Activated T-helper 1 cell treated with Interleukin-2 at 50 U/mL for 16 hours (primary cell): ENCODE measurements around the gene RTP5.
A peak's percentile ranks its signal among the peaks of the same experiment; 100 is the strongest.

Experiments used
- DNase-seq: peaks from one replicate; pipeline ENCODE4 v3.0.0-alpha.2; 2020; ENCODE audit warnings: low read depth

RTP5 gene

DNA sequence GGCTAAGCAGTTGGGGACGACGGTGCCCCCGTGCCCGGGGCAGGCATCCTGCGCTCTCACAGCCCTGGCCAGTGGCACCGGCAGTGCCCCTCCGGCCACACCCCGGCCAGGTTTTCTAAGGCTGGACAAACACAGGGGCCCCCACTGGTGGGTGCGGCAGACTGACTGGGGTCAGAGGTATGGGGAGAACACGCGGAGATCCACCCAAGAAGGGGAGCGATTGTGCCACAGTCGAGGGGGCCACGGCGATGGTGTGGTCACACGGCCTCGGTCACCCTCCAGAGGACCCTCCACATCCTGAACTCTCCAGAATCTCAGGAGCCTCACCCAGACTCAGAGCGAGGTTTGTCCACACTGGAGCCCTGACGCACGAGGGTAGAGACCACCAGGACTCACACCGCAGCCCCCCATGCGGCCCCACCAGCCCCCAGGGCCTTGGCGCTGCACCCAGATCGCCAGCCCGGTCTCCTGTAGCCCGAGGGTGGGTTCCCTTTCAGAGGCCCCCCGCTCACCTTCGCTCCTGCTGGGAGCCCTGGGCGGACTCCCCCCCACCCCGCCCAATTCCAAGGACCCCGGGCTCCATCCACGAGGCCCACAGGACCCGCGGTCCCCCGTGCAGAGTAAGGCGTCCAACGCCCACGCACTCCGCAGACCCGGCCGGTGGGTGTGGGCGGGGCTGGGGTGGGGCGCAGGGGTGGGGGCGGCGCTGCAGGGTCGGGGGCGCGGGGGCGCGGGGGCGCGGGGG lies 26.0 kb upstream of the RTP5 start:
- DNase-seq: no peak

DNA sequence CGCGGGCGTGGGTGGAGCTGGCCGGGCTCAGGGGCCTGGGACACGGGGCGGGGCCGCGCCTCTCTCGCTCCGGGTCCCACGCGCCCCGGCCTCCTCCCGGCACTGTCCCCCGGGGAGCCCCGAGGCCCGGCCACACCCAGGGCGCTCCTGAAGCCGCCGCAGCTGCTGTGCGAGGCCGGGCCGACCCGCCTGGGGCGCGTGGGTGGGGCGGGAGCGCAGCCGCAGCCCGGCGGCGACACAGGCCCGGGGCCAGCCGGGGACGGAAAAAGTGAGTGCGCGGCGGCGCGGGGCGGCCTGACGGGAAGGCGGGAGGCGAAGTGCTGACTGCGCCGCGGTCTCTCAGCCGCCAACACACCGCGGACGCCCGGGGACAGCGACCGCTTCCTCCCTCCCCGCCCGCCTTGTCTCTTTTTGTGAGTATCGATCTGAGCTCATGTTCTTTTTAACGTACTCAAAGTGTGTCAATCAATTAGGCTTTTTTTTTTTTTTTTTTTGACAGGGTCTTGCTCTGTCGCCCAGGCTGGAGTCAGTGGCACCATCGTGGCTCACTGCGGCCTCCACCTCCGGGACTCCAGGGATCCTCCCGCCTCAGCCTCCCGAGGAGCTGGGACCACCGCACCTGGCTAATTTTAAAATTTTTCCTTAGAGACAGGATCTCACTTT lies 25.3 kb upstream of the RTP5 start:
- DNase-seq: peak; percentile 70

DNA sequence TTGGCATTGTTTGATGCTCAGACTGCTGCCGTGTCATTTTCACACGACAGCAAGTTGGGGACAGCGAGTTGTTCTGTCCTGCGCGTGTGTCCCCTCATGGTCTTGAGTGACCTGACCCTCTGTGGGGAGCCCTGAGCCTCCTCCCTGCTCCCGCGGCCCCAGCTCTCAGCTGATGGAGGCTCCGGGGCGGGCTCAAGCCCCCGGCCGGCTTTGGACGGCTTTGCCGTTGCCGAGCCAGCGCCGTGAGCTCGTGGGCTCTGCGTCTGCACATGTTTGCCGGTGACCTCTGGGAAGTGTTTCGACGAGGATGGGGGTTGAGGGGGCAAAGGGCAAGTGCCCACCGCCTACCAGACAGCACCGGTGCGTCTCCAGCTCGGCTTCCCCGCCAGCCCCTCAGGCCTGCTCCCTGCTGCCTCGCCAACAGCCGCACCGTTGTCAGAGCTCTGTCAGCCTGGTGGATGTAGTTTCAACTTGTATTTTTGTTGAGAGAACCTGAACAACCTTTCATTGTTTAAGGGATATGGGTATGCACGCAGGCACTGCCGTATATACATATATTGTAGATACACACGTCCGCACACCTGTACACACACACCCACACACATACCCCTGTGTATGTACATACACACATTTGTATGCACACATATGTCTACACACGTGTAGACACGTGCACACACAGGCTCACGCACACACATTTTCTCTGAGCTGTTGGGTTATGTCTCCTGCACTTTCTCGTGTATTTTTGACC lies 24.5 kb upstream of the RTP5 start:
- no peak for DNase-seq

DNA sequence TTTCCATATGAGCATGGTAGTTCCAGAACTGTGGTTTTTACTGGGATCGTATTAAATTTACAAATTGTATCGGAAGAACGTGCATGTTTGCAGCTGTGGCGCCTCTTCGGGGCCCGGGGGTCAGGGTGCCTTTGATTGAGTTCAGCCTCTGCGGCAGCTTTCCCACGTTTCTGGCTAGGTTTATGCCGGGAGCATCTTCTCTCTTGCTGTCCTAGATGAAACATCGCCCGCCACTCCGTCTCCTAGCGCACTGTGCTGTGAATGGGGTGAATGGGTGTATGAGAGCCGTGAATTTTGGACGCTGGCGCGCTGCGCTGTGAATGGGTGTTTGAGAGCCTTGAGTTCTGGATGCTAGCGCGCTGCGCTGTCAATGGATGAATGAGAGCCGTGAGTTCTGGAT lies 23.1 kb upstream of the RTP5 start:
- no peak for DNase-seq

DNA sequence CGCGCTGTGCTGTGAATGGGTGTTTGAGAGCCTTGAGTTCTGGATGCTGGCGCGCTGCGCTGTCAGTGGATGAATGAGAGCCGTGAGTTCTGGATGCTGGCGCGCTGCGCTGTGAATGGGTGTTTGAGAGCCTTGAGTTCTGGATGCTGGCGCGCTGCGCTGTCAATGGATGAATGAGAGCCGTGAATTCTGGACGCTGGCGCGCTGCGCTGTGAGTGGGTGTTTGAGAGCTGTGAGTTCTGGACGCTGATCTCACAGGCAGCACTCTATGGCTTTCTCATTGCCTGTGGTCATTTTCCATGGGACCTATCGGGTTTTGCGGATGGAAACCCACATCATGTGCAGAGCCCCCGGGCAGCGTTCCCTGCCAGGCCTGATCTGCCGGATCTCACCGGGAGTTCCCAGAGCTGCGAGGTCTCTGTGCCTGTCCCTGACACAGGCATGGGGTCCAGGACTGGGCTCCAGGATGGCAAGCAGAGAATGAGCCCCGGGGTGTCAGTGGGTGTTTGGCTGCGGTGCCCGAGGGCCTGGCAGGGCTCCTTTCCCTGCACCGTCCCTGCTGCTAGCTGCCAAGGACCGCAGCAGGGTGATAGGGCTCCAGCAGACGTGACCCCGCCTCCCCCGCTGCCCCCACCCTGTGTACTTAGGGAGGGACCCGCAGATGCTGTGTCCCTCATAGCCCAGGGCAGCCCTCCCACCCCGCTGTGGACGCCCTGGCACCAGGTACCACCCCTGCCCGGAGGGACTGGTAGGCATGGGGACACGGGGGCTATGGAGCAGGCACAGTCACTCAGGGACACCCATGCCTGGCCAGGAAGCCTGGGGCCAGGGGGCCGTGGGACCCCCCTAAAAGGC lies 20.5 kb upstream of the RTP5 start:
- no peak for DNase-seq

DNA sequence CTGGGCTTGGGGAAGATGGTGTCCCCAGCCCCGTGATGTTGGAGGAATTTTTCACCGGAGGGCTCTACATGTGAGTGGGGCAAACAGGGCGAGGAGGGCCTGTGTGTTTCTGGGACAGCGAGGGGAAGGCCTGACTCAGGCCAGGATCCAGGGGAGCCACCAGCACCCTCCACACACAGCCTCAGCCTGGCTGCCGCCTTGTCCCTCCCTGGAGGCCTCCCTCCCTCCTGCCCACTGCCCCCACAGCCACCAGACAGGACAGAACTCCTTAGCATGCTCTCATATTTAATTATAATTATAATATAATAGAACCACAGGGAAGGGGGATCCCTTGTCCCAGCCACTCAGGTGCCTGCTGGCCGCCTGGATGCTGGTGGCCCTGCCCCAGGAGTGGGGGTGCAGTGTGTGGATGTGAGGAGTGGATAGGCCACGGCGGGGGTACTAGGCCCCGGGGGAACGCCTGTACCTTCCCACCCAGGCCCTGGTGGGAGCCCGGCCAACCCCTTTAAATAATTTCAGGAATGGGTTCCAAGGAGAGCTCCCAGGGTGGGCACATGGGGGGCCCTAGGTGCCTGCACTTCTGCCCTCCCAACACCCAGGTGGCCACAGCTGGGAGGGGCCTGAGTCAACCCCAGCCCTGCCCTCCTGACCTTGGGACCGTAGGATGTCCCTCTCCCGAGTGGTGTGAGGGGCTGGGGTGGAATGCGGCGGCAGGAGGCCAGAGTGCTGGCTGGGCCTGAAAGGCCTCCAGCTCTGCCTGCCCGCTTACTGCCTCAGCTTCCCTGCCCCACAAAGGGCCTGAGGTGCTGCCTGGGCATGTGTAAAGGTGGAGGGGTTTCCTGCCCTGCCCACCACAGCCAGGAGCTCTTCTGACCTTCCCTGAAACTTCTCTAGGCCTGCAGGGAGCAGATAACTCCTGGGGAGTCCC lies 19.6 kb upstream of the RTP5 start:
- DNase-seq: no peak

DNA sequence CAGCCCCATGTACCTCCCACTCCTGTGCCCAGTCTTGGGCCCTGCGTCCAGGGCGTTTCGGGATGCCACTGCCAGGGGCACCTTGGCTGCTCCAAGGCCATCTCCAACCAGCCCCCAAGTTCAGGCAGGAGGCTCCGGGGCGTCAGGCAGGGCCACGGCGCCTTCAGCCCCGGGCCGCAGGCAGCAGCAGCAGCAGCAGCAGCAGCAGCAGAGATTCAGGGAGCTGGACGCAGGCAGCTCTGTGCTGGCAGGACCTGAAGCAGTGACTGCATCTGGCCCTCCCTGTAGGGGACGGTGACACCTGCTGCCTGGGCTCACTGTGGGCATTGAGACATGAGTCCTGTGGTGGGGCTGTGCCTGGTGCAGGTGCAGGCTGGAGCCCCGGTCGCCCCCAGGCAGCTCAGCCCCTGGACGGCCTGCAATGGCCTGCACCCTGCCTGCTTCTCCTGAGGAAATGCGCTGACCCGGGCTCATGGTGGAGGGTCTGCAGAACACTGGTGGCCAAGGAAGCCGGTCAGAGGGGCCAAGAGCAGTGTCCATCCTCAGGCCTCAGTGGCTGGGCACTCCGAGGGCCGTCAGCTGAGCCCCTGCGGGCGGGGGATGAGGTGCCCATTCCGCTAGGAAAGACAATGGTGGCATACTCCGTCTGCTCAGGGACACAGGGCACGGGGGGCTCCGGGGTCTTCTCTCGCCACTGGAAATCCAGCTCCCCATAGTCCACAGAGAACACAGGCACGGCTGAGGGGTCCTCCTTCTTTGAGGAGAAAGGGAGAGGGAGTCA lies 18.8 kb upstream of the RTP5 start:
- no peak for DNase-seq

DNA sequence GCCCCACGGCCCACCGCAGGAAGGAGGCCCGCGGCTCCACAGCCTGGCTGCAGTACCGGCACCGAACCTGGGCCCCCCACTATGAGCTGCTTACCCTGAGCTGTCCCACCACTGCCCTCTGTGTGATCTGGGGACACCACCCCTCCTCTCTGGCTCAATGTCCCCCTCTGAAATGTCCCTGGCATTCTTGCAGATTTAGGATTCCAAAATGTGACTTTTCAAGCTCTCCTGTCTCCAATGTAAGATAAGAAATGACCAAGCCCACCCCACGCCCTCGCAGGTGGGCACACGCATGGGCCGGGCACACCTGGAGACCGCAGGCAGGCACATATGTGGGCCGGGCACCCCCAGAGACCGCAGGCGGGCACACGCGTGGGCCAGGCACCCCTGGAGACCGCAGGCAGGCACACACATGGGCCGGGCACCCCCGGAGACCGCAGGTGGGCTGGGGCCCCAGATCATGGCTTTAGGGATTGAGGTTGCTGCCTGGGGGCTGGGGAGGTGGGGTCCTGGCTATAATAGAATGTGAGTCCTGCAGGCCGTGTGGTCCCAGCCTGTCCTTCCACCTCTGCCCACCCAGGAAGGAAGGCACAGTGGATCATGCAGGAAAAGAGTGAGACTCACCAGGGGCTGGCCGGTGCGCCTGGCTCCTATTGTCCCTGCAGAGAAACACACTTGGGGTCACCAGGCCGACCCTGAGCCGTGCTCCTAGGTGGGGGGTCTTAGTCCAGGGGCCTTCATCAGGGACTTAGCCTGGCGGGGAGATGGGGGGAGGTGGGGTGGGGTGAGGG lies 18.0 kb upstream of the RTP5 start:
- DNase-seq: no peak

DNA sequence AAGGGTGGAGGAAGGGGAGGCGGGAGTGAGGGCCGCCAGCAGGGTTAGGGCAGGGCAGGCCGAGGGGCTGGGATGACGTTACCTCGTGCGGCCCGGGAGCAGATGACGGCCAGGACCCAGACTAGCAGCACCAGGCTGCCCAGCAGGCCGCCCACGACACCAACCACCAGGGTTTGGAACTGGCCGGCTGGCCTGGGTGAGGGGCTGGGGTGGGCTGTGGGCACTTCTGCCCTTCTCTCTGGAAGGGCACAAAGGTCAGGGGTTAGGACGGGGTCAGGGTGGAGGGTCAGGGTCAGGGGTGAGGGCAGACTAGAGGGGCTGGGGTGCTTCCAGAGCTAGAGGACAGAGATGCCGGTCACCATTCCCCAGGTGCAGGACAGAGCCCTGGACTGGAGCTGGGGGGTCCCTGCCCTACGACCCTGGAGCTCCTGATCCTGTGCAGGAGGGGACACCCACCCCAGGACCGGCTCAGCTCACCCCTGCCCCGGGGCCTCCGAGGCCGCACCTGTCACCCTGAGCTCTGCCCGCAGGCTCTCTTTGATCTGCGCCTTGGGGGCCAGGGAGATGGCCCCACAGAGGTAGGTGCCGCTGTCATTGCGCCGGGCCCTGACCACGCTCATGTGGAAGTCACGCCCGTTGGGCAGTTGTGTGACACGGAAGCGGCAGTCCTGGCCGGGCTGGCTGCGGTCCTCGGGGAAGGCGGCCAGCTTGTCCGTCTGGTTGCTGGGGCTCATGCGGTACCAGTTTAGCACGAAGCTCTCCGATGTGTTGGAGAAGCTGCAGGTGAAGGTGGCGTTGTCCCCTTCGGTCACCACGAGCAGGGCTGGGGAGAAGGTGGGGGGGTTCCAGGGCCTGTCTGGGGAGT lies 17.2 kb upstream of the RTP5 start:
- no peak for DNase-seq

DNA sequence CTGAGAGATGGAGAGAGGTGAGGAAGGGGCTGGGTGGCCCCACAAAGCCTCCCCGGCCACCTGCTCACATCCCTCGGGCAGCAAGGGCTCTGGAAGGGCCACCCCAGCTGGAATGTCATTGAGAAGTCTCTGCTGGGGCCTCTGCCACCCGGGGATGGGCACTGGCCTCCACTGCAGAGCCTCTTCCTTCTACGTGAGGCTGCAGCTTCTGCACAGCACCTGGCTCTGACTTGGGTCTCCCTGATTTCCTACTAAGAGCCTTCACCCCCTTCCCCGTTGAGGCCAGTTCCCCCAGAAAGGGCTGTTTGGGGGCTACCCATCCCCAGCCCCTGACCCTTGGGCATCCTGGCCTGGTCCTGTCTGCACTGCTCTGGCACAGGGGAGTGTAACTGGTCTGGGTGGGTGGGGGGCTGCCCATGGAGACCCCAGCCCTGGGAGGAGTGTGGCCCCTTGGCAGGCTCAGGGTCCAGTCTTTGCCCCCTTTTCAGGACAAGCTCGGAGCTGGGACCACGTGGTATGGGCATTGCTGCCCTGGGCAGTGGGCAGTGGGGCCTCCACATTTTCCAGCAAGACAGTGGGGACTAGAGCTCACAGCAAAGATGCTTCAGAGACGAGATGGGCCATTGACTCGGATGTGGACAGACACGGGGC lies 16.4 kb upstream of the RTP5 start:
- DNase-seq: no peak

DNA sequence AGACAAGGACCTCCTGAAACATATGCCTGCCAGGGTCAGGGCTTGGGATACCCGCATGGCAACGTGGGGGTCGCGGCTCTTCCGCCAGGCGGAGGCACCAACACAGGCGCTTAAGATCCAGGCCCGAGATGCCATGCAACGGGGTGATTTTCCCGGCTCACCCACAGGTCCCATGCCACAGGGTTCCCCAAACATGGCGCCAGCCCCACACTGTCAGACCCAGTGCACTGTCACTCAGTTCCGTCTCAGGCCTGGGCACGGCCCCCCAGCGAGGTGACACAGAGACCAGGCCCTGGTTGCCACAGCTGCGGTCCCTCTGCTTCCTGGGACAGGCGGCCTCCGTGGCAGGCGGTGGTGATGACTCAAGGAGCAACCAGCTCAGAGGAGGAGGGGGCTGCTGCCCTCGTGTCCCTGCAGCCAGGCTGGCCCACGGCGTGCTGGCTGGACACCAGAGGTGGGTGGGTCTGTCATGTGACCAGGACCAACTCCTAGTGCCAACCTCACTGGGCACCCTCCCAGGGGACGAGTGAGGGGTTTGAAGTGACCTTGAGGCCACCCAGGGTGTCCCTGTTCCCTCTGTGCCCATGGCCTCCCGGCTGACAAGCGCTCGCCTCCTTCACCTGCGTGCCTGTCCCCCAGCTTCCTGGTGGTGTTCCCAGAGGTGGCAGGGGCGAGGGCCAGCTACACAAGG lies 15.7 kb upstream of the RTP5 start:
- no peak for DNase-seq

DNA sequence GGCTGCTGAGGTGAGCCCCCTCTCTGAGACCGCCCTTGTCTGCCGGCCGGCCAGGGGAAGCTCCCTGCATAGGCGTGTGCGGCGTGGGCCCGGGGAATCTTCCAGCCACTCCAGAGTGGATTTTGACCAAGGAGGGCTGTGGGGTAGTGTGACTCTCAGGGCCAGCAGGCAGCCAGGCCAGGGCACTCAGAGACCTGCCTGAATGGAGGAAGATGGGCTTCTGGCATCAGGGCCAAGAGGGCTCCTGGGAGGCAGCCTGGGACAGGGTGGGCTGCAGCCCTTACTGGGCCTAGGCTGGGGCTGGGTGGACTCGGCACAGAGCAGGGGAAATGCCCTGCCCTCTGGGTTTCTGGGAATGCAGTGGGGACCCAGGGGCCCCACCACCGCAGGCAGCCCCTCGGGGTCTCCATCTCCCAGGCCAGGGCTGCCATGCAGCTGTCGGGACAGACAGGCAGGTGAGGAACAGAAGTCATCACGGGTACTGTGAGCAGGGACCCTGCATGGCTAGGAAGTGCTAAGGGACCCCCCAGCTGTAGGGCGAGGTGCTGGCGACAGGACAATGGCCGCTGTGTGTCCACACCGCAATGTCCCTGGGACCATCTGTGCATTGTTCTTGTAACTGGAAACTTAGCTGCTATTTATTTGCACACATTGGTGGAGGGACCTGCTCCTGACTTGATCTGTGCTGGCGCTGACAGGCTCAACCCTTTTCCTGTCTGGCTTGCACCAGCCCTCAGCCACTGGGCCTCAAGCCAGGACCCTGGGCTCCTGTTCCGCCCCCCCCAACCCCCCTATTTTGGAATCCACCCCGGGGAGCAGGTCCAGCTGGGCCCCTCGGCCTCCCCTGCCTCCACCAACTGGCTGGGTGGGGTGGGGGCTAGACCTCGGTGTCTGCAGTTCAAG lies 14.9 kb upstream of the RTP5 start:
- DNase-seq: no peak

DNA sequence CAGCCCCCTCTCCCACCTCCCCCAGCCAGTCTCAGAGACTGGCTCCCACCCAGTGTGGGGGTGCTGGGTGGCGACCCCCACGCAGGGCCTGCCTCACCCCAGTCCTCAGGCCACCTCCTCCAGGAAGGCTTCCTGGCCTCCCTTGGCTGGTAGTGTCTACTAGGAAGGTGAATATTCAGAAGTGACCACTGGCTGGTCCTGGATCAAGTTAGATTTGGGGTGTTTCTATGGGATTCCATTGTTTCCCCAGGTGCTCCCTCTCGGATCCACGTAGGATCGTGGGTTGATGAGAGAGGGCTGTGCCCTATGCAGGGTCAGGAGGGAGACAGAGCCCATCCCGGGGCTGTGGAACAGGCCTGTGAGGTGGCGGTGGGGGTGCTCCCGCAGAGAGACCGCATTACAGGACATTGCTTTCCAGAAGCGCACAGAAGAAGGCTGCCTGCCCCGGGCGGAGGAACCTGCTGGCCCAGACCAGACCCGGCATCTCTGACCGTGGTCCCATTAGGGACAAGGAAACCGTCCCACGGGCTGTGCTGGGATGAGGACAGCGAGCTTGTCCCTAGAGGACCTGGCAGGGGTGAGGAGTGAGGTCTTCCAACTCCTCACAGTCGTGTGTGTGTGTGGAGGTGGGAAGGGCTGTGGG lies 14.2 kb upstream of the RTP5 start:
- no peak for DNase-seq

DNA sequence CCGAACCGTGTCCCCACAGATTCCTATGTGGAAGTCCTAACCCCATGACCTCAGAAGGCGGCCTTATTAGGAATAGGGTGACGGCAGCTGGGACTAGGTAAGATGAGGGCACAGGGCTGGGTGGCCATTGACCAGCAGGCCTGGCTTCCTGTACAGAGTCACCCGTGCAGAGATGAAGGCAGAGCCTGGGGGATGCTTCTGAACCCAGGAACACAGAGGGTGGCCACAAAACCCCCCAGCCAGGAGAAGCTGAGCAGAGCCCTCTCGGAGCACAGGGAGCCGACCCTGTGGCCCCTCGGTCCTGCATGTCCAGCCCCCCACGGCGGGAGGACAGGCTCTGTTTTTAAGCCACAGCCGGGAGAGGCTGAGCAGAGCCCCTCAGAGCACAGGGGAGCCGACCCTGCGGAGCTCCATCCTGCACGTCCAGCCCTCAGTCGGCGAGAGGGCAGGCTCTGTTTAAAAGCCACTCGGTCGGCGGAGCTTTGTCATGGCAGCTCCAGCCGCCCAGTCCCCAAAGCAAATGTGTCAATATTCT lies 13.6 kb upstream of the RTP5 start:
- no peak for DNase-seq

DNA sequence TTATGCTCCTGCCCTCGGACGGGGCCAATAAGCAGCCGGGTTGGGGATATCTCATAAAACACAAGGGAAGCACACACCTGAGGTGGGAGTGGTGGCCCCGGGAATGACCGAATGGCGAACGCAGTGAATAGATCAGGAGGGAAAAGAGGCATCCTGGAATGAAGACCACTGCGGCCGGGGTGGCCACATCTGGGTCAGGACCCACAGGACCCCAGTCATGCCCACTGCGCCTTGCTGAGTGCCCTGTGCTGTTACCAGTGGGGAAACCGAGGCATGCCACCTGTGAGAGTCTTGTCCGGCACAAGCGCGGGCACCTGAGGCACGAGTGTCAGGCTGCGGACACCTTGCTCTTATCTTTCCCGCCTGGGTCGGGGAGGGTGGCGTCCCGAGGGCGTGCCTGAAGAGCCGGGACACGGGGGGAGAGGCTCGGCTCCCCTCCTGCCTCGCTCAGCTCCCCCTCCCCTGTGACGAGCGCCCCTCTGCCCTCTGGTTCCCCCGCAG lies 12.4 kb upstream of the RTP5 start:
- no peak for DNase-seq
